T47D (cell line): ENCODE results near the gene CA10.
A peak's percentile ranks its signal among the peaks of the same experiment; 100 is the strongest.

Source experiments
- DNase-seq, 2 experiments: peaks; one replicate each; pipeline versions ENCODE4 v3.0.0 to v3.0.0-alpha.2; 2011 to 2012; ENCODE audit warnings: low read depth in 1 of 2, low spot score in 1 of 2
- JUND ChIP-seq: IDR thresholded peaks from 2 replicates; pipeline ENCODE4 v1.6.1; 2012; ENCODE audit warnings: low read depth
- in situ Hi-C: cut with HindIII; loops from 2 replicates; pipeline ENCODE4 v1.10.0; 2016; ENCODE audit warnings: low sequenced_read_pairs, low pct_unique_long_range_greater_than_20kb

Gene CA10

DNA sequence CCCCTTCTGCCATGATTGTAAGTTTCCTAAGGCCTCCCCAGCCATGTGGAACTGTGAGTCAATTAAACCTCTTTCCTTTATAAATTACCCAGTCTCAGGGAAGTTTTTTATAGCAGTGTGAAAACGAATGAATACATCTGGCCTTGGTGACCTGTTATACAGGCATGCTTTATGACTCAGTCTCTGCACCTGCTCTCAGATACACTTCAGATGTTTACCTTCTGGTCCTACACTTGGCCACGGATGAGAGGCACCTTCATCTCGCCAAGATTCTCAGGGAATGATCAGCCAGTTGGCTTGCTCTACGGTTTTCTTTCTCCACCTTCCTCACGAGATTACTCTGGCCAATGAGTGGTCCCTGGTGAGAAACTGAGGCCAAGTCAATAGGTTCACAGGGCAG, 304.7 kb downstream of the CA10 start:
- in situ Hi-C loops, result no loop called here
- DNase-seq, result no peak
- TF ChIP-seq JUND, result no peak

DNA sequence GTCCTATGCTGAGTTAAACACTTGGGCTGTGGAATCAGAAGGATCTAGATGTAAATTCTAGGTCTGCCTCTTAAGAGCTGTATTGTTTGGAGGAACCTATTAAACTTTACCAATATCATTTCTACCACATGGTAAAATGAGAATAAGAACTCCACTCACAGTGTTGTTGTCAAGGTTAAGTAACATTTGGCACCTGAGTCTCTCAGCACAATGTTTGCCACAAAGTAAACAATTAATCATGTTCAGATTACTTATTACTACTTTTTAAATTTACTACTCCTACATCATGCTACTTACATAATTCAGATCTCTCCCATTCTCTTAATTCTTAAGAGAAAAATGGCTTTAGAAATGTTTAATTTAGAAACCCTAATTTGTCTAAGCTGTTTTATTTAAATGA, 305.9 kb downstream of the CA10 start:
- in situ Hi-C loops, result no loop called here
- no peak for TF ChIP-seq JUND
- no peak for DNase-seq

DNA sequence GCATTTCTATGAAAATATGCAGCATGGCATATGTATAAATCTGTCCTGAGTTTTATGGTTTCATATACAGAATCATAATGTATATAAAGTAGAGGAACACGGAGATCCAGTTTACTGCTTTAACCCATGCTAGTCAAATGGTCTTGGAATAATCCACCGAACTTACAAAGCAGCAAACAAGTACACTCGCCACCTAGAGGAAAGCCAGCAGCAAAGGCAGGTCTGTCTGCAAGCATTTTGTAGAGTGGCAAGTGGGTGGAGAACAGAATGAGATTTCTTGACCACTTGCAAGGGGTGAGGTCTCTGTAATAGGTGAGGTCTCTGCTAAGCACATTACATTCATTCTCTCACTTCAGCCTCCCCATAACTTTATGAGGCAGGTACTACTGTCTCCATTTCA, 308.3 kb downstream of the CA10 start:
- DNase-seq, result peak in 1 of 2 experiments; percentile 28
- no peak for TF ChIP-seq JUND

DNA sequence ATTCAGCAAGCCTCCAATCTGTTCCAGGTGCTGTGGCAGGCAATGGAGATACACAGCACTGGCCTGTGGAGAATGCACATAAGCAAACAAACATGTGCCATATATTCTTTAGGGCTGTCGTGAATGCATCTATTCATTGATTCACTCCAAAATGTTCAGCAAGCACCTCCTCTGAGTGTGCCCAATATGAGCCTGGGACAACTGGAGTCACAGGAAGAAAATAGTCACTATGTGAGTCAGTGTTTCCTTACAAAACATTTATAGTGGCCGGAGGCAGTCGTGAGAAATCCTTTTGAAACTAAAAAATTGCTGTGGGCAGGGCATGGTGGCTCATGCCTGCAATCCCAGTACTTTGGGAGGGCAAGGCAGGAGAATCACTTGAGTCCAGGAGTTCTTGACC, 310.1 kb downstream of the CA10 start:
- no peak for TF ChIP-seq JUND
- in situ Hi-C loops, result no loop called here
- DNase-seq, result no peak

More for the DNA sequence above, 308.3 kb downstream of the CA10 start:
- in situ Hi-C loops, result no loop called here

DNA sequence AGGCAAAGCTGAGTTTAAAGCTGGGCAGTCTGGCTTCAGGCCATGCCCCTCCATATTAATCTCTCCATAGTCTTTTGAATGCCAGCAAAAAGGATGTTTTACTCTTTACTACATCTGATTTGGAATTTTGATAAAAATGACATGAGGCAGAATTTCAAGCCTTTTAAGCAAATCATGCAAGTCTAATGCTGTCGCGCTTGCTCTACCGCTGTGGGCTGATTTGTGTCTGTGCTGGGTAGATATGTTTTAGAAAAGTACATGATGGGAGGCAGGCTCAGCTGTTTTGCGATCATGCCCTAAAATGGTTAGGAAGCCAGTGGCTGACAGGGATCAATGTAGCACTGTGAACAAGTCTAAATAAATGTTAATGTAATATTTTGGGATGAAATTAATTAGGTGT, 311.9 kb downstream of the CA10 start:
- DNase-seq, result no peak
- TF ChIP-seq JUND, result no peak
- in situ Hi-C loops, result no loop called here

DNA sequence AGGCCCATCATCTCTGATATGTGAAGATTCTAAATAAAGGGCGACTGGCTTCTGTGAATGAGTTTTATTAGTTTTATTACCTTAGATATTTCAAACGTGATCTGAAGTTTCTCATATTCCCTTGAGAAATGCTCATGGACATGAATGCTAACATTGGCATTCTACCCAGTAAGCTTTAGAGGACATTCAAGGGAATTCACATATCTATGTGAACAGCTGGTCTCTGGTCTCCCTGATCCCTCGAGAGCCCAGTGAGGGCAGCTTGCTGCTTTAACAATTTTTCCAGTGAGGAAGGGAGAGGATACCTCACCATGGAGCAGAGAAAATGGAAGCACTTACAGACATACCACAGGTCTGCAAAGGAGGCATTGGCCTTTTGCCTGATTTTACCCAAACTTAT, 312.7 kb downstream of the CA10 start:
- in situ Hi-C loops, result no loop called here
- no peak for TF ChIP-seq JUND
- no peak for DNase-seq

DNA sequence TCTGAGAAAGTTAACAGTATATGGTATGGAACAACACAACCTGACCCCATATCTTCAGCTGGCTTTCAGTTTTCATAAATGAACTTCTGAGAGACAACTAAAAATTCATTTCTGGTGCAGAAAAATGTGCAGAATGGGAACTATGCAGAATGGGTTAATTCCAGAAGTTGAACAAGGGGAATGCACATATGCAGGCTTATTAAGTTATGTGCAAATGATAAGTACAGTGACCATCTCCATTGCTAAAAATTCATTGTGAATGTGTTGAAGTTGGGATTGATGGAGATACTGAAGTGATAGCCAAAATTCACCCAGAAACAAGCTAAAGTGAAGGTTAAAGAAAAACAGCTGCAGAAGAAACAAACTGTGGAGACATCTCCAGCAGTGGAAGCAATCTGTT, 315.8 kb downstream of the CA10 start:
- in situ Hi-C loops, result no loop called here
- DNase-seq, result no peak
- no peak for TF ChIP-seq JUND

DNA sequence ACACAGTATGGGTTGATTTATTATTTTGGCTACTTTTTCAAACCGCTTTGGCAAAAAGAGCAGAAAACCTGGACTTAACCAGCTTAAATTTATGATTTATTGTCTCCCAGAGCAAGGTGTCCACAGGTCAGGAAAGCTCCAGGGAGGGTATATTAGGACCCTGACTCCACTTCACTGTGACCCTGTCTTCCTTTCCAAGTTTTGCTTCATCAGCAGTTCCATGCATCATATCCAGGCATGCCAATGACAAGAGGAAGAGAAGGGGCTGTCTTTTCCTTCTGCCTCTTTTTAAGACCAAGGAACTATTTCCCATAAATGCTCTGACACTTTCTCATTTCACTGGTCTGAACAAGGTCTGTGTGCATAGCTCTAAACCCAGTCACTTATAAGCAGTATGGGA, 316.8 kb downstream of the CA10 start:
- DNase-seq, result no peak
- in situ Hi-C loops, result no loop called here
- no peak for TF ChIP-seq JUND

DNA sequence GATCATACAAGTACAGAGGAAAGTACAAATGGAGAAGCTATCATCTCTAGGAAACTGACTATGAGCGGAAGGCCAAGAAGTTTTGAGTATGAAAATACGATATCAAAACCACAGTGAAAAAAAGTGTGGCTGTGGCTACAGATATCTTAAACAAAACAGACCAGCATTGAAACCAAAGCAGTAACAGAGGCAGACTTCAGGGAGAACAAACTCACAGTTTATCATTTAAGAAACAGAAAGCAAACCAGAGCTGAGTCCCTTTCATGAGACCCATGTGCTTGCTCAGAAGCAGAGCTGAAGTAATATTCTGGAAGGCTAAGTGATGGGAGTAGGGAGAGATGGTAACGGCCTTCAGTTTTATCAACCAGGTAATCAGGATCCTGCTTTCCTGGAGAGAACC, 317.8 kb downstream of the CA10 start:
- DNase-seq, result no peak
- in situ Hi-C loops, result no loop called here
- no peak for TF ChIP-seq JUND

DNA sequence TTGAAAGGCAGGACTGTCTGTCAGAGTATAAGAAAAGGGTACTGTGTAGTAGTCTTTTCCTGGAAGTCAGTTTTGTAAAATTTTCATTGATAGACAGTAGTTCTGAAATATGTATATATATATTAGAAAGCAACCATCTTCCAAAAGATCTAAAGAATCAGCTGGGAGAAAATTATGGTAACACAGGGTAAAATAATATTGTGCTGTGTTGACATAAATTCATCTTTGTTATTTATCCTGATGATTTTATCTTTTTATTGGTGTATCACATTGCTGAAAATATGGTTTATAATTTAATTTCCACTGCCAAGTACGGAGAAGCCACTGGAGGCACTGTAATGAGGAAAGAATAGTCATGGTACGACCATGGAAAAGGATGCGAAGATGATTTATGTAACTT, 324.9 kb downstream of the CA10 start:
- TF ChIP-seq JUND, result no peak
- no peak for DNase-seq
- in situ Hi-C loops, result no loop called here

DNA sequence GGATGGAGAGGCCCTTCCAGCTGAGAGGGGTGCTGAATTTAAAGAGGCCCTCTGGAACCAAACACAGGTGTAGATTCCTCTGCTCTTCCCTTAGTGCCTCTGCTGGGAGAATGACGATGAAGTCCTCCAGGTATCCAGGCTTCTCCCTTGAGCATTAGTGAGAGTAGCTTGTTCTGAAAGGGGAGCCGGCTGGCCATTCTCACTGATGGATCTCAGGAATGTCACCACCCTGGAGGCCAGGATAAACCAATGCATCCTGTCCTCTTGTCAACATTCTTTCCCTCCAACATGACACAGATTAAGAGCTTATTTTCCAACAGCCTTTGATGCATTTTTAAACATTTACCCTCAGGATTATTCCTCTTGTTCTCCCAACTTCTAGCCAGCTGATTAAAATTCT, 325.5 kb downstream of the CA10 start:
- DNase-seq, result no peak
- in situ Hi-C loops, result no loop called here
- no peak for TF ChIP-seq JUND

DNA sequence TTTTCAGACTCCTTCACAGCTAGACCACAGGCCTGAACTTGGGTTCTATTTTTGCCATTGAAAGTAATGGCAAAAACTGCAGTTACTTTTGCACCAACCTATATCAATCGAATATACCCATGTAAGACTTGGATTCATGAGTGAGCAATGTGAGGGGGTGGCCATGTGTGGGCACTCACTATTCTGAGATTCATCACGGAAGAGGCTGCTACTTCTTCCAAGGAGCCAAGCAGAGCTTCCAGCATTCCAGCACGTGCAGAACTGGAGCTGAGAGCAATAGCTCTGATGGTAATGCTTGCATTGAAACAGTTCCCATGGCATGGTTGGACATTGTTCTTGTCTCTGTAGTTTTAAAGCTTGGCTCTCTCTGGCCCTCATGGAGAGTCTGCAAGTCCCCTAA, 327.6 kb downstream of the CA10 start:
- in situ Hi-C loops, result no loop called here
- DNase-seq, result no peak

DNA sequence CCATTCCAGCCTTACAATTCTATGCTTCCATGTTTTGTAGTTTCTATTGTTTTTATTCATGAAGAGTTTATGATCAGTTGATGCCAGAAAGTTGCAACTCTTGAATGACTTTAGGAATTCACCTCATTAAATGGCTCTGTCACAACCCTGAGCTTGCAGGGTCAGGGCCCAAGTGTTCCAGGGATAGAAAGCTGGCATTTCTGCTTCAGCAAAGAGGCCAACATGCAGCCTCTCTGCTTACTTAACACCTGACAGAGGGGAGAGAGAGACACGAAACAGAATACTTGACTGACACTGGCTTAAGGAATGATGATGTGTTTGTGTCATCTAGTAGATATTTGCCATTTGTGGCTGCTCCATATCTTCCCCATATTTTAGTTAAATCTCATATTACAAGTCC, 328.1 kb downstream of the CA10 start:
- in situ Hi-C loops, result no loop called here
- no peak for DNase-seq
- TF ChIP-seq JUND, result no peak

More for the DNA sequence above, 327.6 kb downstream of the CA10 start:
- no peak for TF ChIP-seq JUND

DNA sequence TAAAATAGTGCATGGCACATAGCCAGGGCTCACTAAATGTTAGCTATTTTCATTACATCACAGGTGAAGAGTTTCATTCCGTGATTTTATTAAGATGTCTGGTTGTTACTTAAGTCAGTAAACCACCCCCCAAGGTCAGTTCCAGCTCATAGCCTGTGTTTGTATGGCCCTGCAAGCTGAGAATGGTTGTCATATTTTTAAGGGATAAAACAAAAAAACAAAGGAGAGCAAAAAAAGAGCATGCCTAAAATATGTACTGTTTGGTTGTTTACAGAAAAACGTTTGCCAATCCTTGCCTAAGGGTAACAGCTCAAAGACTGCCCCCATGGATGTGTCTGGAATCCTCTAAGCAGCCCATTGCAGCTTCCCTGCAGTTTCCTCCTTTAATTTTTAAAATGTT, 329.6 kb downstream of the CA10 start:
- no peak for DNase-seq
- TF ChIP-seq JUND, result no peak
- in situ Hi-C loops, result no loop called here
